Stimulated activated CD8-positive, alpha-beta memory T cell treated with anti-CD3 and anti-CD28 coated beads, Interleukin-15, amount 100 ng/mL, for 4 hours (primary cell): ENCODE data around the gene CADPS.

ENCODE experiments used
- DNase-seq, 2 donors: peaks; one replicate each; pipeline ENCODE4 v3.0.0-alpha.2; 2020; ENCODE audit warnings: low read depth in 2 of 2

Gene CADPS

DNA sequence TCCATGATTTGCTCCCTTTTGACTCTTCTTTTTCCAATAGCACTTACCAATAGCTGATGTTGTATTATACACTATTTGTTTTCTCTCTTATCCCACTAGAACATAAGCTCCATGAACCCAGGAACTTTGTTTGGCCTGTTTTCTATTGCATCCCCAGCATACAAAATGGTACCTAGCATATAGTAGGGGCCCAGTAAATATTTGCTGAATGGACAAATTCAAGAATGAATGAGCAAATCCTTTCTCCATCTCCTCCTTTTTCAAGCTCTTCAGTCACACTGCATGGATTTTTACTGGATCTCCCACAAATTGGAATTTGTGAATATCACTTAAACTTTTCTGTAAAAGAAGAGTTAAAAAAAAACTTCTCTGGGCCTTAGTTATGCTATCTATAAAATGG lies 435.2 kb downstream of the CADPS start:
- DNase-seq: no peak

DNA sequence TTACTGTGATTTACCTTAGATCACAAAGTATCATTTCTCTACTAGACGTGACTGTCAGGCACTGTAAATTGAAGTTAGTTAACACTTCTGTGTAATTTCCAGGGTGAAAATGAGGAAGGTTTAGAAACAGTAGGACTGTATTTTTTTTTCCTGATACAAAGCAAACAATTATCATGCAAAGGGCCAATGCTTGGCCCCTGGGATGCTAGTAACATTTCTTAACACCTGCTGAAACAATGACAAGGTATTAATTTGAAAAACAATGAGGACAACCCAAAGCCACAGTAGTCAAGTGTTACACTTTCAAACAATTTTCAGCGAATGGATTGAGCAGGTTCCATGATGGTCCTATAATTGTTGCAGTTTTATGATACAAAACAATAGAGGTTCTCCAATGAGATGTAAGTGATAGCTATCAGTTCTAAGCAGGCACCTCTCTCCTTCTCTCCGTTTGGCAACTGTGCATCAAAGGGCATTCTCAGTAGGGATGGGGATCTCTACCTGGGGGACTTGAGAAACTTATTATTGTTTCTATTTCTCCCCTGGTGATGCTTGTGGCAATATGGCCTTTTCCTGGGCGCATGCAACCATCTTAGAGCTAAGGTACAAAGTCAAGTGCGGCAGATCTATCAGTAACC lies 435.9 kb downstream of the CADPS start:
- DNase-seq: no peak

GRCh38 chr3:62436785-62437184 lies 438.4 kb downstream of the CADPS start:
- DNase-seq: no peak

- no peak for DNase-seq
These were observed 441.8 kb downstream of the CADPS start for GRCh38 chr3:62433396-62433795.

GRCh38 chr3:62421207-62421606 lies 454.0 kb downstream of the CADPS start:
- DNase-seq: no peak

DNA sequence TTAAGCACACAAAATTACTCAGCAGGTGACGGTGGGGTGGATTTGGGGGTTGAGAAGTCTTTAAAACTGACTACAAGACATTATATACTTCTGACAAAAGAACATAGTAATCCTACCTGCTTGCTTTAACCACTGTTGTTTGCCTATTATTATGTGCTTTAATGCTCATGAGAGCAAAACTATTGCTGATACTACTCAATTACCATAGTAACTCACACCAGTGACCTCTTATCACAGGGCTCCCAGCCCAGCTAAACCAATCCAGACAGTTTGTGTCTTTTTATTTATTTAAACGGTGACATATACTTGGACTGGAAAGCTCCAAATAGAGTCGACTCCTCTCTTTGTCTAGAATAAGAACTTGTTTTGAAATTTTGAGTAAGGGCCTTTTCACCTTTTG lies 459.1 kb downstream of the CADPS start:
- DNase-seq: no peak

DNA sequence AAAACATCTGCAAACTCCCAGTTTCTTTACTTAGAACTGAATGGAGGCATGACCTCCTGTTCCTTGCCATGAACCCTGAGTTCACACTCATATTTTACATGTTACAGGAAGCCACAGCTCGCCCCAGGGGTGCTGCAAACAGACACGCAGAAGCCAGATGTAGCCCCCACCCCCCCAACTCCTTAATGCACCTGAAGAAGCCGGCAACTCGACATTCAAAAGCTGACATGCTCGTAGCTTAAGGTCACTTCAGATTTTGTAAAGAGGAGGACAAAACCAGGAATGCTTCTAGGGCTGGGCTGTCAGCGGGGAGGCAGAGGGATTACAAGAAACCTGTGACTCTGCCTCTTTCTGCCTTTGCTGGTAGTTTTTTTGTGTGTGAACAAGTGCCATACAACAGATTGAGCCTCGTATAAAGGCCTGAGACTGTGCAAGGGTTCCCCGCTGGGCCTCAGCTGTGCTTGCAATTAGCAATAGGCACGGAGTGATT lies 459.9 kb downstream of the CADPS start:
- DNase-seq: no peak

DNA sequence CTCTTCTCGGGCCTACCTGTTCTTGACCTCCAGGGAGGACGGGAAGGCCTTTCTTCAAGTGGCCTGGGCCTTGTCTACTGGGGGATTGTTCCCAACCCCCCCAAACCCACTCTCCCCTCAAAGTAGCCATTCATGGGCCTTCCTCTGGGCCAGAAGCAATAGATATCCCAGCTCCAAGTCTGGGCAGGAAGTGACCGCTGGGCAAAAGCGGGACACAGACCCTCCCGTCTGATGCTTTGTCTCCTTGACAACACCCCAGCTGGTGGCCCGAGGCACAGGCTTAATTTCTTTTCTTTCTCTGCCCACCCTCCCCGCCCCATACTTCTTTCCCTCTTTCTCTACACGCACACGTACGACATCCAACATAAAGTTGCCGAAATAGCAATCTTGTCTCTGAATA lies 460.4 kb downstream of the CADPS start:
- DNase-seq: no peak

DNA sequence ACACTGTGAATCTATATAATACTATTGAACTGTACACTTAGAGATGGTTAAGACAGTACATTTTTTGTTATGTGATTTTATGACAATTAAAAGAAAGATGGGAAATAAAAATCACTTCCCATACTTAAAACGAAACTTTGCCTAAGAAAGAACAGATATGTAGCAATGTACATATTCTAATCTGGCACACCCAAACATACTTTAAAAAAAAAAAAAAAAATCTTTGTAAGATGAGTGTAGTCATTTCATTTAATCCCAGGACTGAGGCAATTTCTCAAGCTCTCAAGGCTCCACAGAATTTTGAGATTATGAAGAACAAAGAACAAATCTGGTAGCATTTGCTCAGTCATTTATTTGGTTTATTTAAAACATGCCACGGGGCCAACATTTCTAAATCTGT lies 461.5 kb downstream of the CADPS start:
- no peak for DNase-seq

- DNase-seq: no peak
These were observed 468.3 kb downstream of the CADPS start for GRCh38 chr3:62406945-62407344.

- no peak for DNase-seq
These were observed 469.6 kb downstream of the CADPS start for GRCh38 chr3:62405566-62405965.

GRCh38 chr3:62405135-62405534 lies 470.1 kb downstream of the CADPS start:
- no peak for DNase-seq

DNA sequence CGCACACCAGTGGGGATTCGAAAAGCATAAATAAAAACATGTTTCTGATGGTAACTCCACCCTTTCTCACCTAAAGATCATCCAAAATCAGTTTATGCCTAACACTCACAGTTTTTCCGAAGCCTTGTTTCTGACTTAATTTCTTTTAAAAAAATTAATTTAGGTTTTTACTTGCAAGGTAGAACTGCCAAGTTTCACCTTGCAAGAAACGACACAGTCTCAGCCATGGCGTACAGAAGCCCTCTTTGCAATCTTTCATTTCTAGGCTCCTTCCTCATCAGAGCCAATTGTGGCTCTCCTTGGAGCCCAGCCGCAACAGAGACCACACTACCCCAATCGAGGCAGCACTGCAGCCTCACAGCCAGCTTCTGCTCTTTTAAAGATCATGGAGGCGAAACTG lies 470.9 kb downstream of the CADPS start:
- DNase-seq: no peak

- no peak for DNase-seq
These were observed 471.5 kb downstream of the CADPS start for GRCh38 chr3:62403765-62404164.

DNA sequence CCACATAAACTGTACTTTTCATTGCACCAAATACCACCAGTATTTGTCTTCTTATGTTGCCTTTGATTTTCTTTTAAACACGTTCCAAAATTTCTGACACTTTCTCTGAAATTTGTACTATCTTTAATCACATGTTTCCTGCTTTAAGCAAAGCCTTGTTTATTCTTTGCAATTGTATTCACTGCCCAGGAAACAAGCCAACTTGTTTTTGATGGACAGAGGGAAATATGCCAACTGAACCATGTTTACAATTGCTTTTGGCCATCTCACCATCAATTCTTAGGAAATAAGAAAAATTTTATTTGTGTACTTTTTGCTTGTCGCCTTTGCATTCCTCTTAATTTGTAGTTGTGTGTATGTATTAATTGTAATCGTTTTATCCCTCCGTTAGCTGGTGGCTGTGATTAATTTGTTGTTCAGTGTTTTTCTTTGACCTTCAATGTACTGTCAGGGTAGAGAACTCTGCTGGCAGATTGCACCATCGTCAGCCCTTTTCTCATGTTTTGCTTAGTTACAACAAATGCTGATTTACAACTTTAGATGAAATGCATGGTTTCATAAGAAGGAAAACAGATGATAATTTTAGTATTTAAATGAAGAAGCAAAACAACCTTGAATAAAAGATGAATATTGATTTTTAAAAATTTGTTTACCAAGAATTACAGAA lies 482.5 kb downstream of the CADPS start:
- DNase-seq: no peak

- DNase-seq: no peak
These were observed 488.0 kb downstream of the CADPS start for GRCh38 chr3:62387251-62387650.

DNA sequence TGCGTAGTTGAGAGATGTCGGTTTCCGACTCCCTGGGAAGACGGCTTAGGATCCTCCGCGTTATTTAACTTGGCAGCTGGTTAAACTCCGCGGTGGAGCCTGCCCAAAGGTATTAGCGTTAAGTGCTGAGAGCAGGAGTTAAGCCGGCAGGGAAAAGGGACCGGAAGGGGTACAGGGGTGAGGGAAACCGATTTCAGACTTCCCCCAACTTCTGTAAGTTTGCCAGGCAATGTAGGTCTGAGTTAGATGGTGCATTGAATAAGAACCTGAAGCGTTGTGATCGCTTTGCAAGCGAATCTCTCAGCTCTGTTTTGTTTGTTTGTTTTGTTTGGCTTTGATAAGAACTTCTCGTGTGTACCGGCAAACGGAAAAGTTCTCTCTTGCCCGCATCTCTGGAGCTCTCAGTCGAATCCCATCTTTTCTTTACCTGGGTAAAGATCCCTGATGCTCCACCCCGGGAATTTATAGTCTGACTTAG lies 495.9 kb downstream of the CADPS start:
- no peak for DNase-seq

DNA sequence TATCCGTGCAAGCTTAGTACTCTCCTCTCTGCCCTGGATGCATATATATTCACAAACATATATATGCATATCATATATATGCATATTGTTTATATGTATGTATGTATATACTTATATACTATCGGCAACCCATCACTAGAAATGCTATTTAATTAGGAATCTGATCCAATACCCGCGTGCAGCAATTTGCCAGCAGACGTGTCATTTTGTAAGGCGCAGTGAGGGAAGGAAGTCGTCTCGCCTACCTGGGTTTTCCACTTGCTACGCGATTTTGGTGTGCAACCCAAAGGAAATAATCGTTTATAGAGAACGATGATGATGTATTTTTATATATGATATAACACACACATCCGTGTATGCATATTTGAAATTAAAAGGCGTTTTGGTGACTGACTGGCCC lies 496.3 kb downstream of the CADPS start:
- no peak for DNase-seq

DNA sequence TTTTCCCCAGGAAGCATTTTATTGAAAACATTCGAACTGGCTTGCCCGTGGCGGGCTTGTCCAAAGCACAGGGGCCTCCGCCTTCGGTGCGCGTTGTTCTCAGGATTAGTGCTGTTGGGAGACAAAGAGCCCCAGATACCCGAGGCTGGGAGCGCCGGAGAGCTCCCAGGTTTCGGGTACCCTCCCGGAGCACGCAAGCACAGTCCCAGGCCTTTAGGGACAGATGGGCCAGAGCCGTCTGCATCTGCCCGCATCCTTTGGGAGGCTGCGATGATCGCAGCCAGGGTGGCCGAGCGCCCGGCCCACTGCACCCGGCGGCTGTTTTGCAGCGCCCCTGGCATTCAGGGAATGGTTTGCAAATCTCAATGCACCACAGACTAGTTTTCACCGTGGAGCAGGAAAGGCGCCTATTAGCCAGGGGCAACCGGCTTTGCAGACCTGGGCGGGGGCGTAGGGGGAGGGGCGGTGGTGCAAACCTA lies 496.9 kb downstream of the CADPS start:
- DNase-seq: no peak

DNA sequence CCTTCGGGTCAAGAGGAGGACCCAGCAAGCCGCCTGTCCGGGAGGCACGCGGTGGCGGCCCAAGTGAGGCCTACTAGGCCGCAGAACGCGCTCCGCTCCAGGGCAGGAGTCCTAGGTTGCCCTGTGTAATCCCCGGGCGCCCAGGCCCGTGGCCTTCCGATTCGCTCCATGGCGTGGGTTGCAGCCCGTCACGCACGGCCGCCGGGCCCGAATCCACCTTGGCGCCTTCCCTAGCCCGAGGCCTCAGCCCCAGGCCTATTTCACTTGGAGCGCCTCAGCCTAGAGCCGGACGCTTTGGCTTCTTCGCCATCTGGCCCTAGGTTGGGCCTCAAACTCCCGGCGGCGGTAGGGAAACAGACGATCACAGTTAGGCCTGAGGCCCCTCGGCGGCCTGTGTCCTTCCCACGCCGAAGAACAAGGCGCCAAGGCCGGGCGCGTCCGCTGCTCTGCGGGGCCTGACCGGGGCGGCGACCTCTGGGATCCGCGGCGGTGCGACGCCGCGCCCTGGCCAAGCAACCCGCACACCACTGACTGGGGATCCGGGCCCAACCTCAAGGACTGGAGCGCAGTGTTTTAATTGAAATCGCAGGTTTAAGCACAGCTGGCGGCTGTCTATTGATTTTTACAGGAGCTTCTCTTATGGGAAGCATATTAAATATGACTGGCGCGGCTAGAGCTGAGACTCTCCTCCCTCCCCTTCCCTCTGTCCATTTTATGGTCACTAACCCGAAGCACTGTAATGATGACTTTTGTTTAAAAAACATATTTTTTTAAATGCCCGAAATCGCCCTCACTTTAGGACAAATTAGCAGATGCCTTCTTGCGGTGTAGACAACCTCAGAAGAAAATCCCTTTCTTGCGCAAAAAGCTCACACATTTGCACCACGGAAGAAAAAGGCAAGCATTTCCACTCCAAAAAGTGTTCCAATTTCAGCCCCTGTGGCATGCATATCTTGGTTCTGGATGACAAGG lies 498.0 kb downstream of the CADPS start:
- DNase-seq: no peak

- no peak for DNase-seq
These were observed 498.8 kb downstream of the CADPS start for GRCh38 chr3:62376454-62376720.

- DNase-seq: no peak
These were observed 499.4 kb downstream of the CADPS start for GRCh38 chr3:62375655-62376453.
